ENCODE data around the gene NLRP1.

- TF ChIP-seq CTCF (IDR thresholded peaks at IDR 0.05; ENCODE audit: low read depth, low read length, missing input control) (no peak), ATF3 (IDR thresholded peaks at IDR 0.05) (no peak), TAF1 (conservative IDR thresholded peaks at IDR 0.05) (no peak), REST (IDR thresholded peaks at IDR 0.05) (no peak), EGR1 (IDR thresholded peaks at IDR 0.05; ENCODE audit: low read depth in 2 of 2) (no peak), SP1 (IDR thresholded peaks at IDR 0.05) (no peak), MAX (IDR thresholded peaks at IDR 0.05) (no peak), JUND (IDR thresholded peaks at IDR 0.05) (no peak), FOXA1 (IDR thresholded peaks at IDR 0.05) (no peak), NR2F2 (IDR thresholded peaks at IDR 0.05) (no peak), GABPA (IDR thresholded peaks at IDR 0.05 in 1 of 2, conservative IDR thresholded peaks at IDR 0.05 in 1 of 2) (no peak), HNF4G (IDR thresholded peaks at IDR 0.05) (no peak), YY1 (IDR thresholded peaks at IDR 0.05) (no peak)
- TF ChIP-seq, protein P1, sequence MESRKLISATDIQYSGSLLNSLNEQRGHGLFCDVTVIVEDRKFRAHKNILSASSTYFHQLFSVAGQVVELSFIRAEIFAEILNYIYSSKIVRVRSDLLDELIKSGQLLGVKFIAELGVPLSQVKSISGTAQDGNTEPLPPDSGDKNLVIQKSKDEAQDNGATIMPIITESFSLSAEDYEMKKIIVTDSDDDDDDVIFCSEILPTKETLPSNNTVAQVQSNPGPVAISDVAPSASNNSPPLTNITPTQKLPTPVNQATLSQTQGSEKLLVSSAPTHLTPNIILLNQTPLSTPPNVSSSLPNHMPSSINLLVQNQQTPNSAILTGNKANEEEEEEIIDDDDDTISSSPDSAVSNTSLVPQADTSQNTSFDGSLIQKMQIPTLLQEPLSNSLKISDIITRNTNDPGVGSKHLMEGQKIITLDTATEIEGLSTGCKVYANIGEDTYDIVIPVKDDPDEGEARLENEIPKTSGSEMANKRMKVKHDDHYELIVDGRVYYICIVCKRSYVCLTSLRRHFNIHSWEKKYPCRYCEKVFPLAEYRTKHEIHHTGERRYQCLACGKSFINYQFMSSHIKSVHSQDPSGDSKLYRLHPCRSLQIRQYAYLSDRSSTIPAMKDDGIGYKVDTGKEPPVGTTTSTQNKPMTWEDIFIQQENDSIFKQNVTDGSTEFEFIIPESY (IDR thresholded peaks at IDR 0.05): no peak
Observed at GRCh38 chr17:5510771-5511170, 73.5 kb downstream of the NLRP1 start.

Data from liver (tissue), 3 donors.